ENCODE data around the gene KIF13A. TPM values are rescaled to one million over a fixed set of nuclear protein-coding genes. Genes with fewer than 3 reads are reported as not detected.

KIF13A gene
- total and polyA plus RNA-seq, 2 donors (not counting 3 experiments of a cell fraction or from before 2014, with no cell fraction given), result 24.9 to 65.8 TPM

DNA sequence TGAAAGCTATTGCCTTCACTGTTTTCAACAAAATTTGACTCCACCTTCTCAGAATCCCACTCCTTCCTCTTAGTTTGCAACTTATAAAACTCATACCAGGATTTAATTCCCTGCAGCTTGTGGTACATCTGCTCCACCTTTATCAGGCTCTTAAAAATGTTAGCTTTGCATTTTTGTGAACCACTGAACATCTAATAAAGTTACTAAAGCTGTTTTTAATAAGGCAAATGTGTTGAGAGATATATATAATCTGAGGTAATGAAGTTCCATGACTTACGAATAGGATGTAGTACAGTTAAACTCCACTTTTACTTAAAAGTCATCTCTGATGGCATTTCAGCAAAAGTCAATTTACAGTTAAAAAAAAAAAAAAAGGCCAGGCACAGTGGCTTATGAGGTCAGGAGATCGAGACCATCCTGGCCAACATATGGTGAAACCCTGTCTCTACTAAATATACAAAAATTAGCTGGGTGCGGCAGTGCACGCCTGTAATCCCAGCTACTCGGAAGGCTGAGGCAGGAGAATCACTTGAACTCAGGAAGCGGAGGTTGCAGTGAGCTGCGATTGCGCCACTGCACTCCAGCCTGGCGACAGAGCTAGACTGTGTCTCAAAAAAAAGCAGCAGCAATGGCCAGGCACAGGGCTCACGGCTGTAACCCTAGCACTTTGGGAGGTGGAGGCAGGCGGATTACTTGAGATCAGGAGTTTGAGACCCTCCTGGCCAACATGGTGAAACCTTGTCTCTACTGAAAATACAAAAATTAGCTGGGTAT, 106.2 kb downstream of the KIF13A start:
- Histone ChIP-seq H3K4me2 (ENCODE audit: insufficient read depth, low read length) (no peak overlapping the region), H3K79me2 (ENCODE audit: control insufficient read depth, insufficient read depth, low read length) (no peaks in the 10 kb centered on the region), H3K4me1 (ENCODE audit: control insufficient read depth, extremely low read depth, insufficient read depth, low read length) (no peaks in the 10 kb centered on the region), H3K4me3 (replicated peaks in 1 of 3; ENCODE audit: insufficient read depth in 1 of 3, low read depth in 1 of 3, low read length in 3 of 3) (no peak overlapping the region), H2AFZ (ENCODE audit: low read depth, low read length) (no peak overlapping the region), H3K36me3 (ENCODE audit: control insufficient read depth in 2 of 2, extremely low read depth in 1 of 2, insufficient read depth in 2 of 2, low read length in 2 of 2) (no peaks in the 10 kb centered on the region), H3K9ac (replicated peaks; ENCODE audit: extremely low read depth, insufficient read depth, low read length) (no peak overlapping the region), H3K27ac (ENCODE audit: insufficient read depth, low read depth, low read length) (no peak overlapping the region), H3K9me1 (replicated peaks; ENCODE audit: control insufficient read depth, extremely low read depth, insufficient read depth, low read length) (no peaks in the 10 kb centered on the region), H3K9me3 (replicated peaks; ENCODE audit: control insufficient read depth, insufficient read depth, low read length) (no peaks in the 10 kb centered on the region), H3K27me3 (ENCODE audit: control insufficient read depth in 2 of 2, insufficient read depth in 2 of 2, low read length in 2 of 2) (no peaks in the 10 kb centered on the region), H4K20me1 (replicated peaks; ENCODE audit: control insufficient read depth, extremely low read depth, insufficient read depth, low read length) (no peaks in the 10 kb centered on the region)
- BruUV-seq (replicated peaks), result no TSS peak
- DNase-seq (ENCODE audit: low read depth, low spot score), result no peak
- dilution Hi-C loops (cut with MboI; ENCODE audit: extremely low pct_ligation_motif_present, low sequenced_read_pairs) (no loop called here), intact Hi-C loops (cut with micrococcal nuclease) (no loop called here)
- FAIRE-seq, result no peak
- POLR2A ChIA-PET, result interaction anchor here (0.6 kb wide), 1 partner anchor 48 kb away, joined by 3 read pairs; no protein-coding TSS in a partner anchor
- CTCF ChIA-PET, result interaction anchor here (0.7 to 1.1 kb wide), 3 partner anchors 8 to 25 kb away, joined by 3 read pairs; no protein-coding TSS in a partner anchor
- TF ChIP-seq EZH2 (IDR thresholded peaks at IDR 0.05; ENCODE audit: borderline replicate concordance, low read depth, low read length, severe bottlenecking) (no peak), GATA2 (IDR thresholded peaks at IDR 0.05; ENCODE audit: insufficient read depth, insufficient read length, low read depth, low read length) (no peak), POLR2AphosphoS5 (IDR thresholded peaks at IDR 0.05; ENCODE audit: insufficient read depth, low read depth, low read length) (no peak), POLR2A (IDR thresholded peaks at IDR 0.05; ENCODE audit: low read depth, low read length) (no peak), MYC (IDR thresholded peaks at IDR 0.05; ENCODE audit: low read depth, low read length) (no peak), FOS (IDR thresholded peaks at IDR 0.05; ENCODE audit: borderline replicate concordance, insufficient read depth, low read length) (no peak), JUN (IDR thresholded peaks at IDR 0.05; ENCODE audit: borderline replicate concordance, insufficient read depth, insufficient read length, low read depth) (no peak)
- TF ChIP-seq, protein P1, sequence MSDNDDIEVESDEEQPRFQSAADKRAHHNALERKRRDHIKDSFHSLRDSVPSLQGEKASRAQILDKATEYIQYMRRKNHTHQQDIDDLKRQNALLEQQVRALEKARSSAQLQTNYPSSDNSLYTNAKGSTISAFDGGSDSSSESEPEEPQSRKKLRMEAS (IDR thresholded peaks at IDR 0.05; ENCODE audit: insufficient read depth, insufficient read length), result no peak
- TF ChIP-seq, protein P2, sequence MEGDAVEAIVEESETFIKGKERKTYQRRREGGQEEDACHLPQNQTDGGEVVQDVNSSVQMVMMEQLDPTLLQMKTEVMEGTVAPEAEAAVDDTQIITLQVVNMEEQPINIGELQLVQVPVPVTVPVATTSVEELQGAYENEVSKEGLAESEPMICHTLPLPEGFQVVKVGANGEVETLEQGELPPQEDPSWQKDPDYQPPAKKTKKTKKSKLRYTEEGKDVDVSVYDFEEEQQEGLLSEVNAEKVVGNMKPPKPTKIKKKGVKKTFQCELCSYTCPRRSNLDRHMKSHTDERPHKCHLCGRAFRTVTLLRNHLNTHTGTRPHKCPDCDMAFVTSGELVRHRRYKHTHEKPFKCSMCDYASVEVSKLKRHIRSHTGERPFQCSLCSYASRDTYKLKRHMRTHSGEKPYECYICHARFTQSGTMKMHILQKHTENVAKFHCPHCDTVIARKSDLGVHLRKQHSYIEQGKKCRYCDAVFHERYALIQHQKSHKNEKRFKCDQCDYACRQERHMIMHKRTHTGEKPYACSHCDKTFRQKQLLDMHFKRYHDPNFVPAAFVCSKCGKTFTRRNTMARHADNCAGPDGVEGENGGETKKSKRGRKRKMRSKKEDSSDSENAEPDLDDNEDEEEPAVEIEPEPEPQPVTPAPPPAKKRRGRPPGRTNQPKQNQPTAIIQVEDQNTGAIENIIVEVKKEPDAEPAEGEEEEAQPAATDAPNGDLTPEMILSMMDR (IDR thresholded peaks at IDR 0.05; ENCODE audit: extremely low read depth in 1 of 2, insufficient read depth in 1 of 2, low read depth in 1 of 2, low read length in 2 of 2), result no peak

Data from endothelial cell of umbilical vein (primary cell).